HS-27A (cell line): ENCODE measurements around the gene AZIN2.
"Not testable (repeated sequence)": the region's sequence is repeated elsewhere in the genome, so short reads cannot be mapped to it uniquely, and the experiment has no call there.

Source experiments
- DNase-seq: peaks from one replicate; pipeline ENCODE4 v3.0.0-alpha.2; 2012; ENCODE audit warnings: low read depth, missing footprints

Gene AZIN2

GRCh38 chr1:33127001-33127823 is 46.3 kb downstream of the AZIN2 start:
- DNase-seq: peak; percentile 98

- DNase-seq: no peak
Observed at GRCh38 chr1:33128781-33129180, 47.8 kb downstream of the AZIN2 start.

- DNase-seq: no peak
Observed at GRCh38 chr1:33130297-33130696, 49.3 kb downstream of the AZIN2 start.

- DNase-seq: no peak
Observed at GRCh38 chr1:33131191-33131590, 50.2 kb downstream of the AZIN2 start.

DNA sequence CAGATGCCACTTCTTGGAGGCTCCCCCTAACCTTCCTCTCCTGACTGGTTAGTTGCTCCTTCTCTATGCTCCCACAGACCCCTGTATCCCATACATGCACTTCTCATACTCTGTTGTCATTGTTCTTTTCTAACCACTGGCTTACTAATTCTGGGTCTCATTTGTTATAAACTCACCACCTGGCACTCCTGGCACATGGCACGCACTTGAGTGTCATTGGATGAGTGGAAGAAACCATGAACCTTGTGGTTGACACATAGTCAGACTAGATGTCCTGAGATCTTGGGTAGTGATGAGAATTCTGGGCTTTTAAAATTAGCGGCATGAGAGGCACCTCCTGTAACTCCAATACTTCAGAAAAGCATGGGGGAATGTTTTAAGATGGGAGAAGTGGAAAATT is 51.6 kb downstream of the AZIN2 start:
- DNase-seq: no peak

DNA sequence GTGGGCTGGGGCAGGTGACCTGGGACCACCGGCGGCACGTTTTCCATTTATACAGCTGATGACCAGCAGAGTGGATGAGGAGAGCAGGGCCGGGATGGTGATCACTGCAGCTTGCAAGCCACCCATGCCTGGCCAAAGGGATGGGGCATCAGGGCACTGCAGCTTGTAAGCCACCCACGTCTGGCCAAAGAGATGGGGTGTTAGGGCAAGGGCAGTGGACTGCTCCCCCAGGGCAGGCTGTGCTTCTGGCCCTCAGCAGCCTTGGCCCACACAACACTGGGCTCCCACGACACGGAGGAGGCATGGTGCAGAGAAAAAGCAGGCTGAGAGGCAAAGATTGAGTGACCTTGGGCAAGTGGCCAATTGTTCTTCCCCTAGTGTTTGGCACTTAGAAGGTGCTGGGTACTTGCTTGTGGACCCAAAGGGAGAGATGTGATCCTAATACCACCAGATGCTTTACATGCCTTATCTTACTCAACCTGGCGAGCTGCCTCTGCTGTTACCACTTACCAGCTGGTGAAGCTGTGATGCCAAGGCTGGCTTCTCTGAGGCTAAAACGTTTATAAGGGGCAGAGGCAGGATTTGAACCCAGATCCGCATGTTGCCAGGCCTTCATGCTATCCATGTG is 52.6 kb downstream of the AZIN2 start:
- DNase-seq: no peak

GRCh38 chr1:33136041-33136440 is 55.1 kb downstream of the AZIN2 start:
- DNase-seq: not testable (repeated sequence)

DNA sequence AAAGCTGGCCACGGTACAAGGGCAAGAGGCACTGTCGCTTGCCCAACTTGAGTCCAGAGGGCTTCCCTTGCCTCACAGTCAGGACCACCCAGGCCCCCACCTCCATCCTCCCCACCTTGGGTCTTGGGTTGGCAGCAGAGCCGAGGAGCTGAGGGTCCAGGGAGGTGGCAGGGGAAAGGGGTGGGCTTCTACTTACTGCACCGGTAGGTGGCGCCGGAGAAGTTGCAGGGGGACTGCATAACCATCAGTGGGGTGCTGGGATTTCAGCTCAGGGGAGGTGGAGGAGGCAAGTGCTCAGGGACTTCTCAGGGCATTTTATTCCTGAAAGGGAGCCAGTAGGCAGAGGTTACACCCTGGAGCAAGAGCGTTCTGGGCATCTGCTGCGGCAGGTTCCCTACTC is 56.8 kb downstream of the AZIN2 start:
- no peak for DNase-seq

- no peak for DNase-seq
Observed at GRCh38 chr1:33140153-33141149, 59.5 kb downstream of the AZIN2 start.

DNA sequence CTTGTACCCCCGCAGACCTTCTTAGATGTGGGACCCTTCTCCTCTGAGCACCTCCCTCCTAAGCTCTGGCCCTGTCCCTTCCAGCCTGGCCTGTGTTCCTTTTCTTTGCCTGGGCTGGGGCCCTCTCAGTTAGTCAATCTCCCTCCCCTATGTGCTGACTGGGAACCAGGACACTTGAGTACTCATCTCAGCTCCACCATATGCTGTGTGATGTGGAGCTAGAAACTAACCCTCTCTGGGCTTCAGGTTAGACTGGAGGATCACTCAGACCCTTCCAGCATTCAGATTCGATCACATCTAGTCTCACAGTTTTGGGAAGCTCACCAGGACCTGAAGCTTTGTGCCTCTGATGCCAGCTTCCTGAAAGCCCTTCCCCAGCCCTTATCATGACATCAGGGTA is 60.3 kb downstream of the AZIN2 start:
- no peak for DNase-seq

GRCh38 chr1:33141781-33142180 is 60.8 kb downstream of the AZIN2 start:
- no peak for DNase-seq

GRCh38 chr1:33142483-33143064 is 61.6 kb downstream of the AZIN2 start:
- DNase-seq: no peak

- peak; percentile 15 for DNase-seq
Observed at GRCh38 chr1:33143176-33143575, 62.2 kb downstream of the AZIN2 start.

GRCh38 chr1:33143698-33144097 is 62.7 kb downstream of the AZIN2 start:
- peak; percentile 68 for DNase-seq

- DNase-seq: no peak
Observed at GRCh38 chr1:33146003-33146402, 65.0 kb downstream of the AZIN2 start.

GRCh38 chr1:33147275-33147996 is 66.5 kb downstream of the AZIN2 start:
- DNase-seq: no peak

GRCh38 chr1:33147997-33148314 is 67.0 kb downstream of the AZIN2 start:
- DNase-seq: no peak

DNA sequence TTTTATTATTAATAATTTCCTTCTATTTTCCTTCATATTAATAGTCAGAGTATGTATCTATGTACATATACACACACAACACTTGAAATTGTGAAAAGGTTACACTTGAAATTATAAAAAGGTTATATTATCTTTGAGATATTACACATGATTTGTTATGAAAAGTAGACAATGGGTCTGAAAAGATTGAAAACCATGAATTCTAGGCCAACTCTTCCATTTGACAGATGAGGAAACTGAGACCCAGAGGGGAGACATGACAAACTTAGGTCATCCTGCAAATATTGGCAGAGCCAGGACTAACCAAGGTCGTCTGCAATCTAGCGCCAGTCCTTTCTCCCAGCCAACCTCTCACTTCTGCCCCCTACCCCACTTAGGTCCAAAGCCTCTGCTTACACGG is 67.7 kb downstream of the AZIN2 start:
- no peak for DNase-seq

DNA sequence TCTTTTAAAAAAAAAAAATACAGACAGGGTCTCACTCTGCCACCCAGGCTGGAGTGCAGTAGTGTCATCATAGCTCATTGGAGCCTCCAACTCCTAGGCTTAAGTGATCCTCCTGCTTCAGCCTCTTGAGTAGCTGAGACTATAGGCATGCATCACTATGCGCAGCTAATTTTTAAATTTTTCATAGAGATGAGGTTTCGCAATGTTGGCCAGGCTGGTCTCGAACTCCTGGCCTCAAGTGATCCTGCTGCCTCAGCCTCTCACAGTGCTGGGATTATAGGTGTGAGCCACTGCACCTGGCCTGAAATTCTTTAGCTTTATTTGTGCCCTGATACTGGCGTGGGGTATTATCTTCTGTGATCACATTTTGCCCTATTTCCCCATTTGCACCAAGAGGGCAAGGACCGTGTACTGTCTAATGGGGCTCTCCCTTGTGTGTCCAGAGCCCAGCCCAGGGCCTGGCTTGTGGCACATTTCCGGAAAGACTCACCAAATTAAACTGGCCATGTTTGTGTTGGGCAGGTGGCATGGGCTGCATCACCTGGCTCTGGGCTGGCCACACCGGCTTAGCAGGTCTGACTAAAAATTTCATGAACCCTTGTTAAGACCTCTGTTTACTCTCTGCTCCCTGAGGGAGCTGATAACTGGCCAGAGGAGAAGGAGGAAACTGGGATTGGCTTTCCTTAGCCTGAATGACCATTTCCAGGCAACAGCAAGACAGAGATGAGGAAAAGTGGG is 68.7 kb downstream of the AZIN2 start:
- DNase-seq: no peak

- DNase-seq: no peak
Observed at GRCh38 chr1:33150522-33150921, 69.6 kb downstream of the AZIN2 start.

DNA sequence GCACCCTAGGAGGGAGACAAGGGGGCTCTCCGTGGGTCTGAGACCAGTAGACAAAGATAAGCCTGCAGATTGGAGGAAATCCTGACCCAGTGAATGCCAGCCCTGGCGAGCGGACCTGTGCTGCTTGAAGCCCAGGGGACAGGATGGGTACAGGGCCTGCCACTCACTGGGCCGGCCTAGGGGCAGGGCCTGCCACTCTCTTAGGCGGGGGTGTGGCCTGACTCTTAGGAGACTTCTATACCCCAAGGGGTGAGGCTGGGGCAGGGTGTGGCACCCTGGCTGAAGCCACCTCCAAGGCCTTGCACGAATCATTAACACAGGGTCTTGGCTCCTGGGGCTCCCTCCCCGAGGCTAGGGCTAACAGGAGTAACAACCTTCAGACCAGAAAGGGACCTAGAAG is 70.2 kb downstream of the AZIN2 start:
- DNase-seq: no peak
